AG04449 (cell line): ENCODE data around the gene SPPL2C.

Experiments used
- CTCF ChIA-PET: fragments of 350-600 bp; formaldehyde crosslinking; extraction: SDS; loops from one replicate; lab custom pipeline; 2021; ENCODE audit warnings: antibody characterized with exemption; lab: Yijun Ruan, JAX
- POLR2A ChIA-PET: fragments of 400-600, 350-600 bp; formaldehyde crosslinking; extraction: SDS; loops from one replicate; lab custom pipeline; 2020; ENCODE audit warnings: antibody characterized with exemption, inconsistent platforms; lab: Yijun Ruan, JAX
- DNase-seq: peaks from one replicate; pipeline ENCODE4 v3.0.0-alpha.2; 2010; ENCODE audit warnings: low read depth, low spot score
- H3K4me3 ChIP-seq: 2 replicates; pipeline ENCODE4 v1.5.1; 2011; ENCODE audit warnings: low read depth, mild to moderate bottlenecking, control low read depth, low read length
- CTCF ChIP-seq: IDR thresholded peaks from one replicate; pipeline ENCODE4 v1.5.1; 2011; ENCODE audit warnings: mild to moderate bottlenecking, moderate library complexity, low read length, control low read depth, inconsistent platforms; ENCODE audit not compliant: insufficient read depth; ENCODE audit errors: missing control alignments

Gene SPPL2C

GRCh38 chr17:45838751-45839295, 5.9 kb upstream of the SPPL2C start:
- ChIA-PET CTCF (interaction anchor here (1.3 to 15.8 kb wide), 3 partner anchors 13 to 620 kb away, joined by 4 to 260 read pairs (median 9); no protein-coding TSS in a partner anchor), POLR2A (no interaction called here)
- H3K4me3 ChIP-seq: no peak overlapping the region
- TF ChIP-seq CTCF: no peak
- no peak for DNase-seq

GRCh38 chr17:45839442-45839841, 5.2 kb upstream of the SPPL2C start:
- no peak for DNase-seq
- no peak for TF ChIP-seq CTCF
- POLR2A ChIA-PET: no interaction called here
- CTCF ChIA-PET: interaction anchor here (1.3 to 15.8 kb wide), 3 partner anchors 13 to 621 kb away, joined by 4 to 260 read pairs (median 9); no protein-coding TSS in a partner anchor
- no peak overlapping the region for H3K4me3 ChIP-seq

- ChIA-PET POLR2A (no interaction called here), CTCF (interaction anchor here (0.8 to 15.8 kb wide), 3 partner anchors 9 to 202 kb away, joined by 3 to 260 read pairs (median 3); no protein-coding TSS in a partner anchor)
- TF ChIP-seq CTCF: no peak
- no peak for DNase-seq
- no peak overlapping the region for H3K4me3 ChIP-seq
These were observed 3.5 kb upstream of the SPPL2C start for GRCh38 chr17:45841186-45841585.

- CTCF ChIA-PET: interaction anchor here (4.0 to 15.8 kb wide), 2 partner anchors 10 to 203 kb away, joined by 23 to 260 read pairs; no protein-coding TSS in a partner anchor
- POLR2A ChIA-PET: no interaction called here
- no peak for TF ChIP-seq CTCF
- no peak for DNase-seq
- H3K4me3 ChIP-seq: no peak overlapping the region
These were observed 2.7 kb upstream of the SPPL2C start for GRCh38 chr17:45841883-45842525.

- ChIA-PET POLR2A (no interaction called here), CTCF (interaction anchor here (0.6 to 4.0 kb wide), 2 partner anchors 9 to 12 kb away, joined by 3 to 23 read pairs; no protein-coding TSS in a partner anchor)
- no peak for TF ChIP-seq CTCF
- DNase-seq: no peak
- no peak overlapping the region for H3K4me3 ChIP-seq
These were observed 959 bp upstream of the SPPL2C start for GRCh38 chr17:45843722-45844121.
